ENCODE data around the gene LRRC27.

Gene LRRC27

GRCh38 chr10:132383751-132384196 is 51.8 kb downstream of the LRRC27 start:
- Histone ChIP-seq H3K36me3 (ENCODE audit: low read length) (no peaks in the 10 kb centered on the region), H3K79me2 (ENCODE audit: insufficient read depth, low read length) (no peaks in the 10 kb centered on the region), H3K4me3 (ENCODE audit: insufficient read depth, low read length, poor library complexity, severe bottlenecking) (no peak overlapping the region), H4K20me1 (ENCODE audit: low read depth, low read length) (no peaks in the 10 kb centered on the region), H3K9ac (ENCODE audit: low read length) (no peak overlapping the region), H2AFZ (ENCODE audit: low read depth, low read length, severe bottlenecking) (no peak overlapping the region), H3K4me2 (ENCODE audit: low read depth, low read length, poor library complexity, severe bottlenecking) (no peak overlapping the region), H3K9me2 (replicated peaks; ENCODE audit: insufficient read depth, low read length) (no peaks in the 10 kb centered on the region), H3K27me3 (ENCODE audit: low read length) (no peaks in the 10 kb centered on the region), H3F3A (ENCODE audit: insufficient read depth) (no peaks in the 10 kb centered on the region), H3K9me3 (ENCODE audit: insufficient read depth, low read length) (no peaks in the 10 kb centered on the region), H3K27ac (ENCODE audit: low read depth, low read length) (no peak overlapping the region)
- no peak for TF ChIP-seq EZH2phosphoT487 (conservative IDR thresholded peaks at IDR 0.05; ENCODE audit: low read length)
- TF ChIP-seq, protein P1, sequence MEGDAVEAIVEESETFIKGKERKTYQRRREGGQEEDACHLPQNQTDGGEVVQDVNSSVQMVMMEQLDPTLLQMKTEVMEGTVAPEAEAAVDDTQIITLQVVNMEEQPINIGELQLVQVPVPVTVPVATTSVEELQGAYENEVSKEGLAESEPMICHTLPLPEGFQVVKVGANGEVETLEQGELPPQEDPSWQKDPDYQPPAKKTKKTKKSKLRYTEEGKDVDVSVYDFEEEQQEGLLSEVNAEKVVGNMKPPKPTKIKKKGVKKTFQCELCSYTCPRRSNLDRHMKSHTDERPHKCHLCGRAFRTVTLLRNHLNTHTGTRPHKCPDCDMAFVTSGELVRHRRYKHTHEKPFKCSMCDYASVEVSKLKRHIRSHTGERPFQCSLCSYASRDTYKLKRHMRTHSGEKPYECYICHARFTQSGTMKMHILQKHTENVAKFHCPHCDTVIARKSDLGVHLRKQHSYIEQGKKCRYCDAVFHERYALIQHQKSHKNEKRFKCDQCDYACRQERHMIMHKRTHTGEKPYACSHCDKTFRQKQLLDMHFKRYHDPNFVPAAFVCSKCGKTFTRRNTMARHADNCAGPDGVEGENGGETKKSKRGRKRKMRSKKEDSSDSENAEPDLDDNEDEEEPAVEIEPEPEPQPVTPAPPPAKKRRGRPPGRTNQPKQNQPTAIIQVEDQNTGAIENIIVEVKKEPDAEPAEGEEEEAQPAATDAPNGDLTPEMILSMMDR (IDR thresholded peaks at IDR 0.05; ENCODE audit: insufficient read depth, low read length, poor library complexity, severe bottlenecking): no peak

DNA sequence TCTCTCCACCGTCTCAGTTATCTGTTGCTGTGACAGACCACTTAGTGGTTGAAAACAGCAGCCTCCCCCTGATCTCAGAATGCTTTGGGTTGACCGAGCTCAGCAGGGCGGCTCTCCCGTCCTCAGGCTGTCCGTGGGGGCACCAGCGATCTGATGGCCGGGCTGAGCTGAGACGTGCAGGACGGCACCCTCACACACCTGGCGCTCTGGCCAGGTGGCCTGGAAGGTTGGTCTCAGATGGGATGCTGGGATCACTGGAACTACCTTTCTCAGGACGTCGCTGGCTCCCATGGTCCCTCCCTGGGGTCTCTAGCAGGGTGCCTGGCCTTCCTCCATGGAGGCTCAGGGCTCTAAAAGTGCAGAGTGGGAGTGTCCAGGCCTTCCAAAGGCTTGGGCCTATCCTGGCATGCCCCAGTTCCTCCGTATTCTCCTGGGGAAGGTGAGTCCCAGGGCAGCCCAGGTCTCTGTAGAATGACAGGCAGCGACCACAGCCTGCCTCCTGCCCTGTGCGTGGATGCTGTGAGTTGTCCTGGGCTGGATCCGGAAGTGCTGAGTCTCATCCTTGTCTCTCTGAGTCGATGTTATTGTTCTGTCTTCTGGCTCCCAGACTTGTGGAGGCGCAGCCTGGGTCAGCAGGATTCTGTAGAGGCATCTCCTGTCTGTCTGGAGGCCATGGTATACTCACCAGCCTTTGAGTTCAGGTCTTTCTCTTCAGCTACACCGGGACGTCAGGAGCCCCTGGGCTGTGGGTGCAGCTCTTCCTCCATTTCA is 52.8 kb downstream of the LRRC27 start:
- Histone ChIP-seq H3K4me2 (ENCODE audit: low read depth, low read length, poor library complexity, severe bottlenecking) (no peak overlapping the region), H3K9me3 (ENCODE audit: insufficient read depth, low read length) (no peaks in the 10 kb centered on the region), H3K79me2 (ENCODE audit: insufficient read depth, low read length) (no peaks in the 10 kb centered on the region), H3K27me3 (ENCODE audit: low read length) (no peaks in the 10 kb centered on the region), H3K9me2 (replicated peaks; ENCODE audit: insufficient read depth, low read length) (no peaks in the 10 kb centered on the region), H4K20me1 (ENCODE audit: low read depth, low read length) (no peaks in the 10 kb centered on the region), H3K27ac (ENCODE audit: low read depth, low read length) (no peak overlapping the region), H2AFZ (ENCODE audit: low read depth, low read length, severe bottlenecking) (no peak overlapping the region), H3K36me3 (ENCODE audit: low read length) (no peaks in the 10 kb centered on the region), H3K9ac (ENCODE audit: low read length) (no peak overlapping the region), H3K4me3 (ENCODE audit: insufficient read depth, low read length, poor library complexity, severe bottlenecking) (no peak overlapping the region), H3F3A (ENCODE audit: insufficient read depth) (no peaks in the 10 kb centered on the region)
- TF ChIP-seq EZH2phosphoT487 (conservative IDR thresholded peaks at IDR 0.05; ENCODE audit: low read length): no peak
- TF ChIP-seq, protein P1 (IDR thresholded peaks at IDR 0.05; ENCODE audit: insufficient read depth, low read length, poor library complexity, severe bottlenecking): no peak

GRCh38 chr10:132385389-132385667 is 53.3 kb downstream of the LRRC27 start:
- no peaks in the 10 kb centered on the region for H3K36me3 ChIP-seq (ENCODE audit: low read length)
- no peak overlapping the region for H2AFZ ChIP-seq (ENCODE audit: low read depth, low read length, severe bottlenecking)
- no peaks in the 10 kb centered on the region for H3K9me2 ChIP-seq (replicated peaks; ENCODE audit: insufficient read depth, low read length)
- H3K27ac ChIP-seq (ENCODE audit: low read depth, low read length): no peak overlapping the region
- H3K9me3 ChIP-seq (ENCODE audit: insufficient read depth, low read length): no peaks in the 10 kb centered on the region
- no peak overlapping the region for H3K4me3 ChIP-seq (ENCODE audit: insufficient read depth, low read length, poor library complexity, severe bottlenecking)
- H3K27me3 ChIP-seq (ENCODE audit: low read length): no peaks in the 10 kb centered on the region
- no peak for TF ChIP-seq EZH2phosphoT487 (conservative IDR thresholded peaks at IDR 0.05; ENCODE audit: low read length)
- TF ChIP-seq, protein P1 (IDR thresholded peaks at IDR 0.05; ENCODE audit: insufficient read depth, low read length, poor library complexity, severe bottlenecking): no peak
- H4K20me1 ChIP-seq (ENCODE audit: low read depth, low read length): no peaks in the 10 kb centered on the region
- no peak overlapping the region for H3K9ac ChIP-seq (ENCODE audit: low read length)
- H3F3A ChIP-seq (ENCODE audit: insufficient read depth): no peaks in the 10 kb centered on the region
- H3K79me2 ChIP-seq (ENCODE audit: insufficient read depth, low read length): no peaks in the 10 kb centered on the region
- no peak overlapping the region for H3K4me2 ChIP-seq (ENCODE audit: low read depth, low read length, poor library complexity, severe bottlenecking)

Data from SU-DHL-6 (cell line).